Astrocyte of the spinal cord (primary cell): Measurements from ENCODE around the gene C17orf58.
"Not testable (repeated sequence)": the region's sequence is repeated elsewhere in the genome, so short reads cannot be mapped to it uniquely, and the experiment has no call there.

Source experiments
- DNase-seq: peaks from one replicate; pipeline ENCODE4 v3.0.0; 2011; ENCODE audit warnings: low read depth, low spot score
- H3K4me3 ChIP-seq: 2 replicates; pipeline ENCODE4 v1.5.1; 2011; ENCODE audit warnings: low read depth, mild to moderate bottlenecking, low read length, moderate library complexity
- in situ Hi-C: cut with HindIII; loops from 2 replicates; pipeline ENCODE4 v1.10.0; 2017; ENCODE audit warnings: low sequenced_read_pairs
- TF ChIP-seq, protein P1 (sequence below): IDR thresholded peaks from 2 replicates; pipeline ENCODE4 v1.5.1; 2012; ENCODE audit warnings: low read depth, mild to moderate bottlenecking, low read length, inconsistent platforms

The C17orf58 gene

DNA sequence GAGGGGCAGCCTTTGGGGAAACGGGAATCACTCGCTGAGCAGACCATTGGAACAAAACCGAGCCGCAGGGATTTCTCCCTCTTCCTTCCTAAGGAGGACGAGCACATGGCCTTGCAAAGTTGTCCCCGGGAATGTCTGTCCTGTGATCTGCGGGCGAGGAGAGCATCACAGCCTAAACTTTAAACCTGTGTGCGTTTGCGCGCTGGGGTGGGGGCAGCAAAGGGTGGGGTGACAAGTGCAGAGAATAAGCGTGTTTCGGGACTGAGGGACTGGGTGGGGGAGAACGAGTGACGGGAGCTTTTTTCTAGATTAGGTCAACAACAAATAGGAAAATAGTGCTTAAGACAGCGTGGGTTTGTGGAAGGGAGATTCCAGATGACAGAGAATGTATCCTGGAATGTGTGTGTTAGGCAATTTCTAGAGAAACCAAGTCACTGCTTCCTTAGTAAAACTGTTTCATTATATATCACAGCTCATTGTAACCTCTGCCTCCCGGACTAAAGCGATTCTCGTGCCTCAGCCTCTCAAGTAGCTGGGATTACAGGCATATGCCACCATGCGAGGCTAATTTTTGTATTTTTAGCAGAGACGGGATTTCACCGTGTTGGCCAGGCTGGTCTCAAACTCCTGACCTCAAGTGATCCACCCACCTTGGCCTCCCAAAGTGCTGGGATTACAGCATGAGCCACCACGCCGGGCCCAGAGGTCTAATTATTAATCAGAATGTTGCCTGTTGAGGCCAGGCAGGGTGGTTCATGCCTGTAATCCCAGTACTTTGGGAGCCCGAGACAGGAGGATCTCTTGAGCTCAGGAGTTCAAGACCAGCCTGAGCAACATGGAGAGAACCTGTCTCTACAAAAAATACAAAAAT lies at the start of gene C17orf58:
C17orf58 (minus strand) TSS at position 169 of the 871 bp plus-strand sequence. CDS start 271 bp downstream, outside the sequence.
- DNase-seq, in situ Hi-C loops: not testable (repeated sequence)

DNA sequence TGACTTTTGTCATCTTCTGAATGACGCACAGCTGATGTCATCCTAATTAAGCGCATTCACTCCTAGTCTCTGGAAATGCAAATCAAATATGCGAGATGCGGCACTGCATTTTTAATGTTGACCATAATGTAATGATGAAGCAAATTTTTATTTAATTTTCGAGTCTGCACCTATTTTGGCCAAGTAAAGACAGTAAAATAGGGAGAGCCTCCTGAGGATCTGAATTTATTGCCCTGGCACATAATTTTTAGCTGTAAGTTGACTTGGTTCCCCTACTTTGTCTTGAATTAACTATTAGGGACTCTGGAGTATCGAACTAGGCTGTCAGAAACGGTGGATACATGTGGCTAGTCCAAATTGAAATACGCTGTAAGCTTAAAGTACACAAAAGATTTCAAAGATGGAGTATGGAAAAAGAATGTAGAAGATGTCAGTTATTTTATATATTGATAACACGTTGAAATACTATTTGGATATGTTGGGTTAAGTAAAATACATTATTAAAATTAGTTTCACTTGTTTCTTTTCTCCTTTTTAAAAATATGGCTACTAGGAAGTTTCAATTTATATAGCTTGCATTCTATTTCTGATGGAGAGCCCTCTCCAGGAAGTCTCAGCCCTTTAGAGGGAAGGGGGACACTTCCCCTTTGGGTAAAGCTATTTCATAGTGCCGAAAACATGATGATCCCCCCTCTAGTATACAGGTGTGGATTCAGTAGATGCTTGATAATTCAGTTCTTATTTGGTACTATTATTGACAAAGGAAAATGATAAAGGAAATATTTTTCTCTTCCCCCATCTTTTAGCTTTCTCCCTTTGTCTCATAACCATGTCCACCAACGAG lies 40.3 kb upstream of the C17orf58 start:
- in situ Hi-C loops: no loop called here
- H3K4me3 ChIP-seq: peak overlapping the region; percentile 85
- TF ChIP-seq, protein P1, sequence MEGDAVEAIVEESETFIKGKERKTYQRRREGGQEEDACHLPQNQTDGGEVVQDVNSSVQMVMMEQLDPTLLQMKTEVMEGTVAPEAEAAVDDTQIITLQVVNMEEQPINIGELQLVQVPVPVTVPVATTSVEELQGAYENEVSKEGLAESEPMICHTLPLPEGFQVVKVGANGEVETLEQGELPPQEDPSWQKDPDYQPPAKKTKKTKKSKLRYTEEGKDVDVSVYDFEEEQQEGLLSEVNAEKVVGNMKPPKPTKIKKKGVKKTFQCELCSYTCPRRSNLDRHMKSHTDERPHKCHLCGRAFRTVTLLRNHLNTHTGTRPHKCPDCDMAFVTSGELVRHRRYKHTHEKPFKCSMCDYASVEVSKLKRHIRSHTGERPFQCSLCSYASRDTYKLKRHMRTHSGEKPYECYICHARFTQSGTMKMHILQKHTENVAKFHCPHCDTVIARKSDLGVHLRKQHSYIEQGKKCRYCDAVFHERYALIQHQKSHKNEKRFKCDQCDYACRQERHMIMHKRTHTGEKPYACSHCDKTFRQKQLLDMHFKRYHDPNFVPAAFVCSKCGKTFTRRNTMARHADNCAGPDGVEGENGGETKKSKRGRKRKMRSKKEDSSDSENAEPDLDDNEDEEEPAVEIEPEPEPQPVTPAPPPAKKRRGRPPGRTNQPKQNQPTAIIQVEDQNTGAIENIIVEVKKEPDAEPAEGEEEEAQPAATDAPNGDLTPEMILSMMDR: no peak
- DNase-seq: peak; percentile 22

More for the DNA sequence above, at the start of gene C17orf58:
- peak within 1 kb of the TSS; percentile 52 for H3K4me3 ChIP-seq

DNA sequence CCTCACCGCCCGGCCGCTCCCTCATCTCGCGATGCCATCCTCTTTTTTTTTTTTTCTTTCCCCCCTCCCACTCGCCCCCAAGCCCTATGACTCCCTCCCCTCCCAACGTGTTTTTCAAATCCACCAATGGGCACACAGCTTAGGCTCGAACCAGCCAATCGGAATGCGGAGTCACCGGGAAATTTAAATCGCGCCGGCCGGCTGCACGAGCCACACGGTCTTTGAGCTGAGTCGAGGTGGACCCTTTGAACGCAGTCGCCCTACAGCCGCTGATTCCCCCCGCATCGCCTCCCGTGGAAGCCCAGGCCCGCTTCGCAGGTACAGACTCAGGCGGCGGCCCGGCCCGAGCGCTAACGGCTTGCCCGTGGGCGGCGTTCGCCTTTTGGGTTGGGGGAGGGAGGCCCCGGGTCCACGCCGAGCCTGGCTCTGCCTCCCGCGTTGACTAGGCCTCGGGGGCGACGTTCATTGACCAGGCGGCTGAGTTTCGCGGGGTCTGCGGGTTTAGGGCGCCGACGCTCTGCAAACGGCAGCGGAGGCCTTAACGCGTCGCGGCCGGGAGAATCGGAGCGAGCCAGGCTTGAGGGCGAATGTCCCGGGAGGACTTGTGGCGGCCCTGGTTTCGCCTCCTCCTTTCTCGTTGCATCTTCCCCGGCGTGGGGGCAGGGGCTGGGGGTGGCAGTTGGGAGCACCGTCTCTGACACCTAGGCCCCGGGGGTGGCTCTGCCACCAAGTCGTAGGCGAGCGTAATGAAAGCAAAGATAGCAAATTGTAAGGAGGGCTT lies 39.4 kb upstream of the C17orf58 start, which contains the start of gene KPNA2:
KPNA2 (plus strand) TSS at position 213 of the 781 bp plus-strand sequence. CDS start 1,398 bp downstream, outside the sequence.
- in situ Hi-C loops: no loop called here
- H3K4me3 ChIP-seq: peak within 1 kb of the TSS; percentile 85
- peak; percentile 99 for DNase-seq
- TF ChIP-seq, protein P1: no peak

DNA sequence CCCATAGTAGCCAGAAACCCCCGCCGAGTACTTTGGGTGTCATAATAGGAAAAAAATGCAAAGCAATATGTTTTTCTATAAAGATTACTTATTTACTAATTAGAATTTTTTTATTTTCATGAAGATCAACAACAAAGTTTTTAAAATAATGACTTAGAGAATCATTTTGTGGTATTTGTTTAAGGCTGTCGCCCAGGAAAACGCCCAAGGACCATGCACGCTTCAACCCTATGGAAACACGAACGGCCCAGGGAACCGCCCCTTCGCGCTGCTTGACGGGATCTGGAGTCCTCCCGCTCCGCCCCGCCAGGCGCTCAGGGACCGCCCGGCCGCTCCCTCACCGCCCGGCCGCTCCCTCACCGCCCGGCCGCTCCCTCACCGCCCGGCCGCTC lies 38.9 kb upstream of the C17orf58 start:
- no peak for DNase-seq
- in situ Hi-C loops: no loop called here
- peak overlapping the region; percentile 22 for H3K4me3 ChIP-seq
- TF ChIP-seq, protein P1: no peak

DNA sequence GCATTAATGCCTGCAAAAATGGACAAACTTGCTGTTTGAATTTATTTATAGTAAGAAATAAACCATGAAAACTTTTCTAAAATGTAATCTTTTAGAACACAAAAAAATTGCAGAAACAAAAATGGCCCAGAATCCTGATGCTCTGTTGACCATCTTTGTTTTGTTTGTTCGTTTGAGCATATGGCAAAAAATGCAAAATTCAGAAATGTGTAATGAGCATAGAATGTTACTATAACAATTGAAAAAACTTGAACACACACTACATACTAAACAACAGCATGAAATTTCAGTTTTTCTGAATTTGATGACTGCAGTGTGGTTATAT lies 38.1 kb upstream of the C17orf58 start:
- no peak overlapping the region for H3K4me3 ChIP-seq
- no peak for DNase-seq
- TF ChIP-seq, protein P1: no peak
- in situ Hi-C loops: no loop called here

DNA sequence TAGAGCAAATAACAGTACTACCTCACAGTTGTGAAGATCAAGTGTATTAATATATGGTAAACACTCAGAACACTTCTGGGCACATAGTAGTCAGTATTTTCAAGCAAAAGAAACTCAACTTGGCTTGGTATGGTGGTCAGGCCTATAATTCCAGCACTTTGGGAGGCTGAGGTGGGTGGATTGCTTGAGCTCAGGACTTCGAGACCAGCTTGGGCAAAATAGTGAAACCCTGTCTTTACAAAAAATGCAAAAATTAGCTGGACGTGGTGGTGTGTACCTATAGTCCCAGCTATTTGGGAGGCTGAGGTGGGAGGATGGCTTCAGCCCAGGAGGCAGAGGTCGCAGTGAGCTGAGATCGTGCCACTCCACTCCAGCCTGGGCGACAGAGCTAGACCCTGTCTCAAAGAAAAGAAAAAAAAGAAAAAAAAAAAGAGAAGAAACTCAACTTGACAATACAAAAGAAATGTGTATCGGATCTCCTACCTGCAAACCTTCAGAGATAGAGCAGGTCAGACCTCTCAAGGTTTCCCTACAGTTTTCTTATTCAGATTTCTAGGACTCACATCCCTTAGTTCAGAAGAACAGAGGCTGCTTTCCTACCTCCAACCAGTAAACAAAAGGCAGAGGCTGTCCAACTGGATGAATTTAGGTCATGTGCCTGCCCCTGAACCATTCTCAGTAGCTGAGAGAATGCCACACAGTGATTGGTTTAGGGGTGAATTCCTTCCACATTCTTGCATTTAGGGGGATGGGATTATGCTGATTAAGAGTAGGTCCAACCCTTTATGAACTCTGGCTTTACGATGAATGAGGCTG lies 37.6 kb upstream of the C17orf58 start:
- DNase-seq: peak; percentile 60
- in situ Hi-C loops: no loop called here

More for the DNA sequence above, 37.6 kb upstream of the C17orf58 start:
- TF ChIP-seq, protein P1: no peak
- no peak overlapping the region for H3K4me3 ChIP-seq
